ENCODE results near the gene GATA2.

GATA2 gene

DNA sequence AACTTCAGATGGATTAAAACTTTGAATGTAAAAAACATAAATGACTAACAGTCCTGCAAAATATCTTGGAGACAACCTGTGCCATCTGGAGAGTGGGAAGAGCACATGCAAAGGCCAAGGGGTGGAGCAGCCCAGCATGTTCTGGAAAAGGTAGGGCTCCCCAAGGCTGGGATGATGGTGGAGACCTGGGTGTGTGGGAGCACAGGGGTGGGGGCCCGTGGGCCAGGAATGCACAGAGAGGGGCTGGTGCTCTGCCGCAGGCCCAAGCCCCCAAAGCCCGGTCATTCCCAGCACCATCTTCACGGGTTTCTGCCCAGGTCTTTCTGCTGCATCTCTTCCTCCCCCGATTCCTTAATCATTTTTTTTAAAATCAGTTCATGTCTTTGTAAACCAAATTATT, 9.7 kb upstream of the GATA2 start:
- no peak for DNase-seq (ENCODE audit: low read depth, low spot score)

DNA sequence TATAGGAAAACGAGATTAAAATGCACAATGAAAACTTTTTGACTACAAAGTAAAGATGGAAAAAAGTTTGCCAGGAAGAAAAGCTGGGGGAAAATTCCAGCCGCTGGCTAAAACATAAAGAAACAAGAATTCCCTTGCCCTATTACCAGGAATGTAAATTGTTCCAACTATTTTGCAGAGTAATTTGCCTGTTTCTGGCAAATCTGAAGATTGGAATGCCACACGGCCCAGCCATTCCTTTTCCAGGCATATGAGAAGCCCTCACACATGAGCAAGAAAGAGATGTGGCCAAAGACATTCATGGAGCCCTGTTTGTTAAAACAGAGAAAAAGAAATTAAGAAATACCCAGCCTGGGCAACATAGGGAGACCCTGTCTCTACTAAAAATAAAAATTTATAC, 8.4 kb upstream of the GATA2 start:
- DNase-seq (ENCODE audit: low read depth, low spot score): peak; percentile 20

DNA sequence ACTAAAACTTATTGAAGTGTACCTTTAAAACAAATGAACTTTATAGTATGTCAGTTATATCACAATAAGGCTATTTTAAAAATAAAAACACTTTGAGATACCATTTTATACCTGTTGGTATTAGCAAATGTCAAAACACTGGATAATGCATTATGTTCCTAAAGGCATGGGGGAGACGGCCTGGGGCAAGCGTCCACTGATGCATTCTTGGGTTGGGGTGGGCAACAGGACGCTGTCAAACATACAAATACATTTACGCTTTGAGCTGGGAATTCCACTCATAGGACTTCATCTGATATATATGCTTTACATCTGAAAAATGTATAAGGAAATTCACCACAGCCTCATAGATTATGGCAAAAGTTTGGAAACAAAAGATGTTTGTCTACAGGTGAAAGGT, 7.6 kb upstream of the GATA2 start:
- no peak for DNase-seq (ENCODE audit: low read depth, low spot score)

DNA sequence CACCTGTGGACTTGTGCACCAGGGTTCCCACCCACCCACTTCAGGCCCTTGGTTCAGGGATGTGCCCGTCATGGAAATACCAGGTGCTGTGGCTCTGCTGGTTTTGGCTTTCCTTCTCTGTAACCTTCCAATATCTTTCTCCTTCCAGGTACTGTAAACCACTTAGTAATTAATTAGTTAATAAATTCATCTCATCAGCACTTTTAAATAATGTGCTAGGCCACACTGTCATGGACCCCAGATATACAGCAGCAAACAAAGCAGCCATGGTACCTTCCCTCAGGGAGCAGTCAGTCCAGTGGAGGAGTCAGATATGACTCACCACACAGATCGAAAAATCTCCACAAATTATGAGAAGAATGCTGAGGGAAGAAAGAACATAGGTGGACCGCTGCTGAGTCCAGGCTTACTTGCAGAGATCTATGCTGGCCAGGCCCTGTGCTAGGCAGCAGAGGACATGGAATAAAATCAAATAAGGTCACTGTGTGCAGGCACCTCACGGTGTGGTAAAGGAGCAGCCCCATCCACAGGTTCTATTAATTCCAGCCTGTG, 6.8 kb upstream of the GATA2 start:
- peak; percentile 25 for DNase-seq (ENCODE audit: low read depth, low spot score)

DNA sequence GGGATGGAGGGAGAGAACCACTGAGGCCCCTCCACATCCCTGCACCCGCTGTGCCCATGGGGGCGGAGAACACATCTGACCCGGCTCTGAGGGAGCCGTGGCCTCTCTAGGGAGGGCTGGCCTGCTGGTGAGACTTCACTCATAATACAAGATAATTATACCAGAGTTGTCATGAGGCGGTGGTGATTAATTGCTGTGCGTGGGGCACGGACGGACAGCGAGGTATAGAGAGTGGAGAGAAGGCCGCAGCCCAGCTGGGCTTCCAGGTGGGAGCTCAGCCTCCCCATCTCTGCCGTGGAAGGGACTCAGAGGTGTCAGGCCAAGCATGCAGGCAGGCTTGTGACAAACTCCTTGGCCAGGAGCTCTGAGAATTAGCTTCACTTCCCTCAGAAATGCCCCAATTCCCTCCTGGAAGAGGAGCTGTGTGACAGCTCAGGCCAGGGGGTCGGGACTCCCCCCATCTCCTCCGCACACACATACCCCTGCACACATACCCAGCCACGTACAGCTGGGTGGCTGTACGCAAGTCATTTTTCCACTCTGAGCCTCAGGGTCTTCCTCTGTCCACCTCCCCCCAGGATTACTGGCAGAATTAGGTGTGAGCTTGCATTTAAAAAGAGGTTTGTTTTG, 6.0 kb upstream of the GATA2 start:
- DNase-seq (ENCODE audit: low read depth, low spot score): no peak

DNA sequence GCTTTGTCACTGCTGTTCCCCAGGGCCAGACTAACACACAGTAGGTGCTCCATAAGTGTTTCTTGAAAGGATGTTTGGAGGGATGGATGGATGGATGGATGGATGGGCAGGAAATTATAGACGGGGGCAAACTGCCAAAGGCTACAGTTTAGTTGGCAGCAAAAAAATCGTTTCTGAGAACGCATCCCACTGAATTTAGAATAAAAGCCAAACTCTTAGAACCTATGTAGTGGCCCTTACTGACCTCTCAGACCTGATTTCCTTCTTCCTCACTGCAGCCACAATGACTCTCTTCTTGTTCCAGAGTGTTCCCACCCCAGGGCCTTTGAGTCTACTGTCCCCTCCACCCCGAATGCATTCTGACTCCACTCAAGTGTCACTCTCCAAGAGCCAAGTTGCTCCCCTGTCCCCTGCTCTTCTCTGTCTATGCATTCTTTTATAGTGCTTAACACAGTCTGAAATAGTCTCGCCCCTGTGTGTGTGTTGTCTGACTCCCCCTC, 5.2 kb upstream of the GATA2 start:
- no peak for DNase-seq (ENCODE audit: low read depth, low spot score)

DNA sequence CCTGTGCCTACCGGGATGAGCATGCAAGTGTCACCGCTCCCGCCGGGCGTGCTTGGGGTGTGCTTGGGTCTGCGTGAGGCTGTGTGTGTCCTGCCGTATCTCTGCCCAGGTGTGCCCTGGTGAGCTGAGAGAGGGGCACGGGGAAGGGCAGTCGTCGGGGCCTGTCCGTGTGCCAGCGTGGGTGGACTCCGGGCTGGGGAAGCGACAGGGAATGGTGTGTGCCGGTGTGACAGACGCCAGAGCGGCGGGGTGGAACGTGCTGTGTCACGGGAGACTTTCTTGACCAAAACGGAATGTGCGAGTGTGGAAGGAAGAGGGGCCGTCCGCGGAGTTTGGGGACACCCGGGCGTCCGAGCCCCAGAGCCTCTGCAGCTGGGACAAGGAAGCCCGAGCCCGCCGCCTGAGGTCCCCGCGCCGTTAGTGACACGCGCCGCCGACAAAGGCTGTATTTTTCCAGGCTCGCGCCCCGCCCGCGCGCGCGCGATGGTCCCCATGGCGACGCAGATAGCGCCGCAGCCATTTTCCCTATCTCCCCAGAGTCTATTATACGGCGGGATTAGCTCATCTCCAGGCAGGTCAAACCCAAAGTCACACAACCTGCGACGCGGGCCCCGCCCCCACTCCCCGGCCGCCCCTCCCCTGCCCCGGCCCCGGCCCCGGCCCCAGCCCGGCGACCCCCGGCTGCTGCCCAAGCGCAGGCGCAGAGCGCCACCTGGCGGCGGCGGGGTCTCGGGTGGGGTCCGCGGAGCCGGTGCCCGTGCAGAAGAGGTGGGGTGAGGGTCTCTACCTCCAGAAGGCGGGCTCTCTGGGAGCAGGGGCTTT, 4.5 kb upstream of the GATA2 start:
- DNase-seq (ENCODE audit: low read depth, low spot score): peak; percentile 67

DNA sequence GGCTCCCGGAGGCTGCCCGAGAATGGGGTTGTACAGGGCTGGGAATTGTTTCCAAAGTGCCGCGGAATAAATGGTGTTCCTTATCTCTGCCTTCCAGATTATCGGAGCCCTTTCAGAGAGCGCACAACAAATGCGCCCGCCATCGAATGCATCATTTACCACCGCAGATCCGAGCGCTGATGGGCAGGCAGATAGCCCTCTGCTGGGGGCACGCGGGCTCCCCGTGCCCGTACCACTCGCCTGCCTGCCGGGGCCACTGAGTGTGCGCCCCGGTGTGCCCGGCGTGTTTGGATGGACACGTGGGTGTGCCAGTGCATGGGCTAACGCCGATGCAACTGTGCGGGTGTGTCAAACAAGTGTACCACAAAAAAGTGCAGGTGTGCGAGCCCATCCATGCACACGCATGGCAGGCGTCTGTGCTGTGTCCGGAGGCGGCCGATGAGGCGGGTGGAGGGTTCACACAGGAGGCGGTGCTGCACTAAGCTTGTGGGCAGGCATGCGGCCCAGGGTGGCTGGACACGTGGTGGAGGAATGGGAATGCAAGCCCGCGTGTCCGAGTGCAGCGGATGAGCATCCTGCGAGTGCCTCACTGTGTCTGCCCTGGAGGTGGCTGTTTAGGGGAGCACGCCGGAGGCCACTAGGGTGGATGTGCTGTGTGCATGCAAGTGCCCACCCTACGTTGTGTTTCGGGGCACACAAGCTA, 3.8 kb upstream of the GATA2 start:
- DNase-seq (ENCODE audit: low read depth, low spot score): peak; percentile 48

DNA sequence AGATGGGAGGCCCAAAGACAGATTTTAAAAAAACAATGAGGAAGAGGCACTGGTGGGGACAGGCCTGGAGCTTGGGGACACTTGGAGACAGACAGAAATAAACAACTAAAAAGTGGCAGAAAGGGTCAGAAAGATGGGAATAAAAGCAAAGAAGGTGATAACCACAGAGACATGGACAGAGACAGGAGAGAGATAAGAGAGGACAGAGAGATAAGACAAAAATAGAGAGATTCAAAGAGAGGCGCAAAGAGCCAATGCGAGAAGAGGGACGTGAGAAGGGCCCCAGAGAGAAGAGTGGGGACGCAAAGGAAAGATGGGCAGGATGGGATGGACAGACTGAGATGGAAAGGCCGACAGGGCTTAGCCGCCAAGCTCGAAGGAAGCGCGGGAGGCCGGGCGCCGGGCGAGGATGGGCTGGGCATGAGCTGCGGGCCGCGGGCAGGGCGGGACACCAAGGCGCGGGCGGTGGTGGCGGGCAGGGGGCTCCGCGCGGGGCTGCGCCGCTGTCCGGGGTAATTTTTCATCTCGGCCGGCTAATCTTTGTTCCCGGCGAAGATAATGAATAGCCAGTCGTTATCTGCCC, 3.1 kb upstream of the GATA2 start:
- no peak for DNase-seq (ENCODE audit: low read depth, low spot score)

DNA sequence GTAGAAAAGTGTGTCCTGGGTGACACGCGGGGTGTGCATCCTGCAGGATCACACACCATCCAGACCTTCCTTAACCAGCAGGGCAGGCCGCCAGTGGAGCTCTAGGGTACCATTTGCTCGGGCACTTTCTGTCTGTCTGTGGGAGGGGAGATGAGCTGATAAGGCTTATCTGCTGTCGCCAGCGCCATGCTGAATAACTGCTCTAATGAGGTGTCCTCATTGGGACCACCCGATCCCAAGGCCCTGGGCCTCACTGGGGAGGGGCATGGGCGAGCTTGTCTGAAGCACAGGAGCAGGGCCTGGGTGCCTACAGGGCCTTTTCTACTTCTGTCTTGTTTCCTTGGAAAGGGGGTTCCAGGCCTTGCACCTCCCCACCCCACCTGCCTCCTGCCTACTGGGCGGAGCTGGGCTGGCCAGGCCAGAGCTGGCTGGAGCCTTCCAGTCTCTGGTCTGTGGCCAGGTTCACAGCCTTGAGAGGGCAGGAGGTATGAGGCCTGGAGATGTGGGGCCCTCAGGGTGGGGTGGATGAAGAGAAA, 2.5 kb upstream of the GATA2 start:
- DNase-seq (ENCODE audit: low read depth, low spot score): no peak

DNA sequence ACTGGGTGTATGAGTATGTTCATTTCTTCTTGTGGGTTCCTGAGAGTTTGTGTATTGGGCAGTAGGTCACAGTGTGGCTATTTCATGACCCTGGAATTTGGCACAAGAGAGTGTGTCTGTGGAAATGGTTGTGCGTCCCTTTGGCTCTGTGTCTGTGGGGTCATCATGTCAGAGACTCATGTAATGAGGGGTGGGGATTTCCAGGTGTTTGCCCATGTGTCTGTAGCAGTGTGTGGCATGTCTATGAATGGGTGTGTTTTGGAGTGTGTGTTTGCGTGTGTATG, 1.3 kb upstream of the GATA2 start:
- no peak for DNase-seq (ENCODE audit: low read depth, low spot score)

DNA sequence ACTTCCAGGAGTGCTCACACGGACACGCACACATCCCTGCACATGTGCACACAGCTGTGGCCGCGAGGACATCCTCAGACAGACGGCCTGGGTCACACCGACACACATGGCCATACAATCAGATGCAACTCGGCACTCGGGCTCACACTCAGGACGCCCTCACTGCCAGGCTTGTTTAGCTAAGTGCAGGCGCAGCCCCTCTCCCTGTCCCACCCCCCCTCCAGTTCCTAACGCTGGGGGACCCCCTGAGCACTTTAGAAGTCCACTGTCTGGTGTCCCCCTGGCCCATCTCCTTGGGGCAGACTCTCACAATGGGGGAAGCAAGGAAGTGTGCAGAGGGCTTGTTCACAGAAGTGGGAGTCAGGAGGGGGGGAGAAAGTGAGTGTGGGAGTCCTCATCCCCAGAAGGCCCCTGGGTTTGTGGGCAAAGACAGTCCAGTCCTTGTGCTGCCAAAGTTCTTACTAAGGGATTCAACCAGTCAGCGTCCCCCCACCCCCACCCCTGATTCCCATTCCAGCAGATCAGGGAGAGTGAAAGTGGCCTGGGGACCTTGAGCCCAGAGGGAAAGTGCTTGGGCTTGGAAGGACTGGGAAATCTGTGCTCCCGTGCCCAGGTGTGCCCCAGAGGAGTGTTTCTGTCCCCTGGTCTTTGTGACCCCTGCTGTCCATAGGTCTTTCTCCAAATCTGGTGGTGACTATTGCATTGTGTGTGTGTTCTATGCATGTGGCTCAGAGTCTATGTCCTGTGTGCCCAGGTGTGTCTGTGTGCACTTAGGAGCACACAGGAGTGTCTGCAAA, 767 bp upstream of the GATA2 start:
- no peak for DNase-seq (ENCODE audit: low read depth, low spot score)

DNA sequence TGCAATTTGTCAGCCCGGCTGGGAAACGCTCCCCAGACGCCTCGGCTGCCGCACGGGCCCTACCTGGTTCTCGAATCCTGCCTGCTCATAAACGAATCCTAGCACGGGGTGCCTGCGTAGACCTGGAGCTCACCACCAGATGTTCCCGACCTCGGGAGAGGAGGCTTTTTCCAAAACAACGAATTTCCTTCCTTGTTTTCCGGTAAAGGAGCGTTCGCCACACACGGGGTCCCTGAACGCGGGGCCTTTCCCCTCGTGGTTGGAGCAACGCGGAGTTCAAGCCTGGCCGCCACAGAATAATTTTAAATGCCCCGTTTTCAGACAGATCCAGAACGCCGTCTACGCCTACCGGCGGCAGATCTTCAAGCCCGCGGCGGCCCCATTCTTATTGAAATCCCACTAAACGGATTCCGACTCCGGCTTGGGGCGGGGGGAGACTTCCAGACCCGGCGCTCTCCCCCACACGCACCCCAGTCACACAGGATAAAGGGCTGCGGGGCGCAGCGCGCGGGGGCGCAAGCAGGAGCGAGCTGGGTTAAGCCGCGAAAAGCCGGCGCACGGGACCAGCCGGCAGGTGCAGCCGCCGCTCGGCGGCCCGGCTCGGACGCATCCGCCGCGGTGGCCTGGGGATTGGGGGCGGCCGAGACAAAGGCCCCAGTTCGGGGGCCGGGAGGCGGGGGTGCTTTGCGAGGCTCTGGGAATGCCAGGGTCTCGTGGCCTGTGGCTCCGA, 895 bp downstream of the GATA2 start:
- peak; percentile 56 for DNase-seq (ENCODE audit: low read depth, low spot score)

DNA sequence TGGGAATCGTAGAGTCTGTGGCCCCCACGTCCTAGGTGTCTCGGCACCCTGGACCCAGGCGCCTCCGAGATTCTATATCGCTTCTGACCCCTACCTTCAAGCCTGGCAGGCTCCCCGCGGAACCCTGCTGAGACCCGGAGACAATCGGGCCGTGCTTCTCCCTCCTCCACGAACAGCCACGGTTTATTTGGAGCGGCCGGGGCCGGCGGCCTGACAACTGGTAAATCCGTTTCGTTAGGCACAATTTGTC, 1.4 kb downstream of the GATA2 start:
- no peak for DNase-seq (ENCODE audit: low read depth, low spot score)

DNA sequence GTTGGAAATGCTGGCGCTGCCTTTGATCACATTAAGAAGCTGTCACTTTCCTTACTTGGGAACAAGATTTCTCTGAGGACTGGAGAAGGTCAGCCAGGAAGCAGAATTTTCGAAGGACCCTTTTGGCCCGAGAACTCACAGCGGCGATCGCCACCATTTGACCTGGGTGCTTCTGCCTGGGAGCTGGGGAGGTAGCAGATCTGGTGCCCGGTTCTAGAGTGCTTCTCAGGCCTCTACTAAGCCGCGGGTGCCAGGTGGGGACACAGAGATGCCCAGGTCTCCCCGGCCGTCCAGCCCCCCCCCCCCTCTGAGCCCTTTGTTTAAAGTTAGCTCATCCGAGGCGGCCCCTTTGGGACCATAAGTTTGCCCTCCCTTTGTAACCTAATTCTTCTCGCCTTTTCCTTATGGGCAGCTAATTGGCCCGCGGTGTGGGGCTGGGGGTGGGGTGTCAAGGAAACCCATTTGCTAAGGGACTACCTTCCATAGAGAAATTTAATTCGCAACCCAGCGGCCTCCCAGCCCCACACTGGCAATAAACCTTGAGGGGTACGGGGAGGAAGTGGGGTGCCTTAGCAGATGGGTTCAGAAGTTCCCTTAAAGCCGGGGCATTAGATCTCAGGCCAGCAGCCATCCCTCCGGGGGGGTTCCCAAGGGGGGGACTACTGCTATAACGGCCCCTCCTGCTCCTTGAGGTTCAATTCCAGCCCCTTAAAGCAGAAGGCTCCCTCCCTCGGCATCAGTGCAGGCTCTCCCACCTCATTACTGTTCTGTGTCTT, 1.9 kb downstream of the GATA2 start:
- no peak for DNase-seq (ENCODE audit: low read depth, low spot score)

DNA sequence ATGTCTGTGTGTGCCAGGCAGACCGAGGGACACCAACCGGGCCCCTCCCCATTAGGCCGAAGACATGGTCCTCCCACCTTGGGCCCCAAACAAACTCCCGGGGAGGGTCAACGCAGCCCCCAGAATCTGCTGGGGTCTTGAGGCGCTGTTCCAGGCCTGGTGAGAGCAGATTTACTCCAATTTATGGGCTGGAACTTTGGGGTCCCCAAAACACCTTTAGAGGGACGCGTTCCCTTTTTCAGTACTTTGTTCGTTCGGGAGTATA, 2.4 kb downstream of the GATA2 start:
- no peak for DNase-seq (ENCODE audit: low read depth, low spot score)

DNA sequence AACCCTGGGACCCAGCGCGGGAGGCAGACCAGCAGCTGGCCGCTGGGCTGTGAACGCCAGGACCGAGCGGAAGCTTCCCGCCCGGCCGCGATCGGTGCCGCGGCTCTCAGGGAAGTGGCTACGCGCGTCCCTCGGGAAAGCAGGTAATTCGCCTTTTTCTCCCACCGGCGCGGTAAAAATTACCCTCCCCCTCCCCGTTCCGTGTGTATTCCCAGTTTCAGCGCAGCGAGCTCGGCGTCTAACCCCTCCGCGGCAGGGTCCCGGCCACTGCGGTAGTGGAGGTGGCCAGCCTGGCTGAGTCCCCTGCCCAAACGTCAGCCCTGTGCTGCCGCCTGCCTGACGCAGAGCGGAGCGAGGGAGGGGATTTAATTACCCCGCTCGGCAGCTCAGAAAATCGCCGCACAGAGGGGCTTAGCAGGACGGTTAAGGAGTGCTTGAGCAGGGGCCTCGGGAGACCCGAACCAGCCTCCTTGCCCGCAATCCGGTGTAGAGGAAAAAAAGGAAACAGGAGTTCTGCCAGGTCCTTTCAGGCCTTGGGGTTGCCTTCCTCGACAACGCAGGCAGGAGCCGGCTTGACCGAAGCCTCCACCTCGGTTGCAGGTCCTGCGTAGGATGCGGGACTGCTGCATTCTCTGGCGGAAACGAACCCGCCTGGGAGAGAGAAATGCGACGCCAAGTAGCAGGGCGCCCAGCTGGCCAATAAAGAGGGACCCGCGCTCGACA, 2.9 kb downstream of the GATA2 start:
- DNase-seq (ENCODE audit: low read depth, low spot score): peak; percentile 51

DNA sequence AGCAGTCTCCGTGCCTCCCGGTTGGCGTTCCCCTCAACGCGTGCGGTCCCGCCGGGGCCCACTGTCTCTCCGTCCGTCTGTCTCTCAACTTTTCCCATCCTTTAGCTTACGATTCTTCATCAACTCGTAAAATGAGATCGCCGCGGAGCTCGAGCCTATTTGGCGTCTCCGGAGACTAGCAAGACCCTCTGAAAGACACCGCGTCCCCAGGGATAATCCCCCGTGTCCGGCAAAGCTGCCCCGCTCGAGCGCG, 3.4 kb downstream of the GATA2 start:
- no peak for DNase-seq (ENCODE audit: low read depth, low spot score)

DNA sequence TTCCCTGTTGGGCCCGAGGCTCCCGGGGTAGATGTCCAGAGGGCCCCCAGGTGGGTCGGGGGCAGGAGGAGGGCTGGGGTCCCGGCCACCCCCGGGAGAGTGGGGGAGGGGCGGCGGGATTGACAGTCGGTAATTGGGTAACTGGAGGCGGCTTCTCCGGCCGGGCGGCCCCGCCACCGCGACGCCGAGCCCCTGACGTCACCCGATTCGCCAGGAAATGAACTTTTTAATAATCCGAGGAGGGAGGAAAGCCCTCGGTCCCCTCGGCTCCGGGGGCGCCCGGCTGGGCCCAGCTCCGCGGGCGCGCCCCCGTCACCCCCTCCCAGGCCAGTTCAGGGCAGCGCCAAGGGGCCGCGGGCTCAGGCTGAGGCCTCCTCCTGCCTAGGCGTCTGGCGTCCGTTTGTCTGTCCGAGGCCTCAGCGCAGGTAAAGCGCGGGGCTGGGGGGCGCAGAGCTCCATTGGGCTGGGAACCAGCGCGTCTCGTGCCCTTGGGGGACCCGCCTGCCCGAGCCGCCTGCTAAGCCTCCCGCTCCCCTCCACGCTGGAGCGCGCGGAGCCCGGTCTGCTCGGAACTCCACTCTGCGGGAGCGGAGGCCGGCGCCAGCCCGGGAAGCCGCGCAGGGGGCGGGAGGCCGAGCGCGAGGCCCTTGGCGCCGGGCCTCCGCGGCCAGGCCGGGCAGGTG, 3.9 kb downstream of the GATA2 start:
- peak; percentile 57 for DNase-seq (ENCODE audit: low read depth, low spot score)
